ENCODE measurements around the gene HECTD1. TPM values are rescaled to one million over a fixed set of nuclear protein-coding genes. Genes with fewer than 3 reads are reported as not detected.

Gene HECTD1
- total RNA-seq, 4 donors from 2014 or later: 177 to 224 (median 206) TPM

GRCh38 chr14:31142455-31143087 lies 65.0 kb downstream of the HECTD1 start:
- H3K36me3 ChIP-seq: peaks cover 40 to 100% (median 79%) of the 10 kb centered on the region in 4 donors
- 93% methylated on average over 11 of the region's 11 CpGs for WGBS
- no peak overlapping the region for H3K4me3 ChIP-seq
- H3K27ac ChIP-seq (replicated peaks in 1 of 4): no peak overlapping the region
- H3K9me3 ChIP-seq: no peaks in the 10 kb centered on the region
- no peak for DNase-seq (ENCODE audit: extremely low spot score)
- TF ChIP-seq CTCF (IDR thresholded peaks at IDR 0.05) (no peak), EP300 (IDR thresholded peaks at IDR 0.05) (no peak), POLR2AphosphoS5 (IDR thresholded peaks at IDR 0.05) (no peak), POLR2A (IDR thresholded peaks at IDR 0.05; ENCODE audit: low read depth) (no peak)
- no peaks in the 10 kb centered on the region for H3K27me3 ChIP-seq
- intact Hi-C loops (cut with DNase I): loop anchor here (10.0 kb wide), 1 partner anchor 202 kb away; no protein-coding TSS in a partner anchor
- peaks cover 0 to 8% (median under 1%) of the 10 kb centered on the region in 4 donors for H3K4me1 ChIP-seq

- no peaks in the 10 kb centered on the region for H3K27me3 ChIP-seq
- no peak overlapping the region for H3K27ac ChIP-seq (replicated peaks in 1 of 4)
- peaks cover 45 to 97% (median 74%) of the 10 kb centered on the region in 4 donors for H3K36me3 ChIP-seq
- H3K4me1 ChIP-seq: peaks cover 0 to 12% (median 2%) of the 10 kb centered on the region in 4 donors
- WGBS: 96% methylated on average over 4 of the region's 4 CpGs
- DNase-seq (ENCODE audit: extremely low spot score): no peak
- no peak overlapping the region for H3K4me3 ChIP-seq
- intact Hi-C loops (cut with DNase I): no loop called here
- no peaks in the 10 kb centered on the region for H3K9me3 ChIP-seq
- TF ChIP-seq EP300 (IDR thresholded peaks at IDR 0.05) (no peak), POLR2A (IDR thresholded peaks at IDR 0.05; ENCODE audit: low read depth) (no peak)
Observed at GRCh38 chr14:31139301-31139847, 68.2 kb downstream of the HECTD1 start.

GRCh38 chr14:31138301-31138700 lies 69.3 kb downstream of the HECTD1 start:
- peaks cover 46 to 97% (median 72%) of the 10 kb centered on the region in 4 donors for H3K36me3 ChIP-seq
- H3K9me3 ChIP-seq: no peaks in the 10 kb centered on the region
- intact Hi-C loops (cut with DNase I): no loop called here

DNA sequence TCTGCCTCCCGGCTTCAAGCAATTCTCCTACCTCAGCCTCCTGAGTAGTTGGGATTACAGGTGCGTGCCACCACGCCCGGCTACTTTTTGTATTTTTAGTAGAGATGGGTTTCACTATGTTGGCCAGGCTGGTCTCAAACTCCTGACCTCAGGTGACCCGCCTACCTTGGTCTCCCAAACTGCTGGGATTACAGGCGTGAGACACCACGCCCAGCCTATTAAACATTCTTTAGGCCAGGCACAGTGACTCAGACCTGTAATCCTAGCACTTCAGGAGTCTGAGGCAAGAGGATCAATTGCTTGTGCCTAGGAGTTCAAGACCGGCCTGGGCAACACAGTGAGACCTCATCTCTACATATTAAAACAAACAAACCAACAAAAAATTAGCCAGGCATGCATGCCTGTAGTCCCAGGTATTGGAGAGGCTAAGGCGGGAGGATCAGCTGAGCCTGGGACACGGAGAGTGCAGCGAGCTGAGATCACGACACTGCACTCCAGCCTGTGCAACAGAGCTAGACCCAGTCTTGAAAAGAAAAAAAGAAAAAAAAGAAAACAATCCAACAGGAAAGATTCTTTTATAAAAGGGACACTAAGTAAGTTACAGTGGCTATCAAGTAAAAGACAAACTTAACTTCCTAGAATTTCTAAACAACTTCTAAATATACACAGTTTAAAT lies 70.2 kb downstream of the HECTD1 start:
- Histone ChIP-seq H3K36me3 (peaks cover 48 to 97% (median 75%) of the 10 kb centered on the region in 4 donors), H3K9me3 (no peaks in the 10 kb centered on the region), H3K4me3 (no peak overlapping the region), H3K4me1 (peaks cover 0 to 12% (median 2%) of the 10 kb centered on the region in 4 donors), H3K27me3 (no peaks in the 10 kb centered on the region), H3K27ac (replicated peaks in 1 of 4) (peak overlapping the region in 1 of 4 donors; percentile 15)
- no peak for DNase-seq (ENCODE audit: extremely low spot score)
- no peak for TF ChIP-seq POLR2A (IDR thresholded peaks at IDR 0.05; ENCODE audit: low read depth)
- no peak for TF ChIP-seq POLR2AphosphoS5 (IDR thresholded peaks at IDR 0.05)
- no peak for TF ChIP-seq CTCF (IDR thresholded peaks at IDR 0.05)
- TF ChIP-seq EP300 (IDR thresholded peaks at IDR 0.05): no peak
- 83% methylated on average over 11 of the region's 12 CpGs for WGBS
- intact Hi-C loops (cut with DNase I): no loop called here

More at GRCh38 chr14:31138301-31138700, 69.3 kb downstream of the HECTD1 start:
- no peak for DNase-seq (ENCODE audit: extremely low spot score)
- TF ChIP-seq POLR2AphosphoS5 (IDR thresholded peaks at IDR 0.05) (no peak), POLR2A (IDR thresholded peaks at IDR 0.05; ENCODE audit: low read depth) (no peak), CTCF (IDR thresholded peaks at IDR 0.05) (no peak), EP300 (IDR thresholded peaks at IDR 0.05) (no peak)
- H3K27me3 ChIP-seq: no peaks in the 10 kb centered on the region
- peaks cover 0 to 12% (median 2%) of the 10 kb centered on the region in 4 donors for H3K4me1 ChIP-seq
- 68% methylated on average over 2 of the region's 2 CpGs for WGBS
- no peak overlapping the region for H3K4me3 ChIP-seq
- no peak overlapping the region for H3K27ac ChIP-seq (replicated peaks in 1 of 4)

DNA sequence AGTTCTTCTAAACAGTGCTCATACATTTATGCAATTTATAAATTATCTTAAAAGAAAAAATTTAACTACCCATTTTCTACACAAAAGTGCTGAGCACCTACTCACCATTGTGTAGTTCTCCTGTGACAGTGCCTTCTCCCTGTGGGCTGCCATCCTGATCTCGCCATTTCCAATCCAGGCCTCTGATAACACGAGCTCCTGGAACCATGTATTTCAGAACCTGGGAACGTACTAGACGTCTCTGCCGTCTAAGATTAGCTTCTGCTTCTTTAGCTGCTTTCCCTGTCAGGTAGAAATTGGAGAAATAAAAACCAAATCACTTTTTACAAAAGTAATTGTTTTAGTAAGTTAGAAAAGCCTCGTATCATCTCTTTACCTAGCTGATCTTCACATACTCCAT lies 74.5 kb downstream of the HECTD1 start:
- Histone ChIP-seq H3K4me3 (no peak overlapping the region), H3K27me3 (no peaks in the 10 kb centered on the region), H3K27ac (replicated peaks in 1 of 4) (no peak overlapping the region), H3K9me3 (no peaks in the 10 kb centered on the region), H3K36me3 (peaks cover 42 to 92% (median 63%) of the 10 kb centered on the region in 4 donors), H3K4me1 (peaks cover 0 to 7% (median 2%) of the 10 kb centered on the region in 4 donors)
- intact Hi-C loops (cut with DNase I): no loop called here
- DNase-seq (ENCODE audit: extremely low spot score): no peak
- WGBS: 85% methylated on average over 6 of the region's 6 CpGs
- no peak for TF ChIP-seq POLR2A (IDR thresholded peaks at IDR 0.05; ENCODE audit: low read depth)
- no peak for TF ChIP-seq CTCF (IDR thresholded peaks at IDR 0.05)
- TF ChIP-seq EP300 (IDR thresholded peaks at IDR 0.05): no peak
- no peak for TF ChIP-seq POLR2AphosphoS5 (IDR thresholded peaks at IDR 0.05)
